GM10266 (cell line): Measurements from ENCODE around the gene MED16.

ENCODE experiments used
- DNase-seq: peaks from one replicate; pipeline ENCODE4 v3.0.0; 2012; ENCODE audit errors: extremely low spot score
- CTCF ChIP-seq: IDR thresholded peaks from 2 replicates; pipeline ENCODE4 v1.5.1; 2012; ENCODE audit warnings: mild to moderate bottlenecking, low read depth; ENCODE audit not compliant: control insufficient read depth, insufficient read depth; ENCODE audit errors: missing control alignments

Gene MED16

GRCh38 chr19:932648-933552 lies 39.9 kb upstream of the MED16 start:
- peak; percentile 79 for DNase-seq
- no peak for TF ChIP-seq CTCF

GRCh38 chr19:931860-932647 lies 39.1 kb upstream of the MED16 start:
- no peak for TF ChIP-seq CTCF

GRCh38 chr19:929891-930258 lies 36.9 kb upstream of the MED16 start:
- TF ChIP-seq CTCF, result no peak

More at GRCh38 chr19:931860-932647, 39.1 kb upstream of the MED16 start:
- DNase-seq, result no peak

DNA sequence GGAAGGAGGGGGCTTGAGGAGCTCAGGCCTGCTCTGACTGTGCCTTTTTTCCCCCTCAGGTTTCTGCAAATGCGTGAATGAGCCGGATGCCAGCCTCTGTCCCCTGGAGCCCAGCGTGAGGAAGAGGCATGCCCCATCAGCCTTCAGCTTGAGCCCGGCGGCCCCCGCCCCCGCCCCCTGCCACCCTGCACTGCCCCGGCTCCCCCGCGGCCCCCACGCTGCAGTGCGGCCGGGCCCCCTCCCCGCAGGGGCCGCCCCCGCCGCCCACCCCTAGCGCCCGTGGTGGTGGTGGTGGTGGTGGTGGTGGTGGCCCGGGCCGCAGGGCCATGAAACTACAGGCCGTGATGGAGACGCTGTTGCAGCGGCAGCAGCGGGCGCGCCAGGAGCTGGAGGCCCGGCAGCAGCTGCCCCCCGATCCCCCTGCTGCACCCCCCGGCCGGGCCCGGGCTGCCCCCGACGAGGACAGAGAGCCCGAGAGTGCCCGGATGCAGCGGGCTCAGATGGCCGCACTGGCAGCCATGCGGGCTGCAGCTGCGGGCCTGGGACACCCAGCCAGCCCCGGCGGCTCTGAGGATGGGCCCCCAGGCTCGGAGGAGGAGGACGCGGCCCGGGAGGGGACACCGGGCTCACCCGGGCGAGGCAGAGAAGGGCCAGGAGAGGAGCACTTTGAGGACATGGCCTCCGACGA lies 36.4 kb upstream of the MED16 start:
- no peak for TF ChIP-seq CTCF
- DNase-seq, result no peak

More at GRCh38 chr19:929891-930258, 36.9 kb upstream of the MED16 start:
- no peak for DNase-seq

DNA sequence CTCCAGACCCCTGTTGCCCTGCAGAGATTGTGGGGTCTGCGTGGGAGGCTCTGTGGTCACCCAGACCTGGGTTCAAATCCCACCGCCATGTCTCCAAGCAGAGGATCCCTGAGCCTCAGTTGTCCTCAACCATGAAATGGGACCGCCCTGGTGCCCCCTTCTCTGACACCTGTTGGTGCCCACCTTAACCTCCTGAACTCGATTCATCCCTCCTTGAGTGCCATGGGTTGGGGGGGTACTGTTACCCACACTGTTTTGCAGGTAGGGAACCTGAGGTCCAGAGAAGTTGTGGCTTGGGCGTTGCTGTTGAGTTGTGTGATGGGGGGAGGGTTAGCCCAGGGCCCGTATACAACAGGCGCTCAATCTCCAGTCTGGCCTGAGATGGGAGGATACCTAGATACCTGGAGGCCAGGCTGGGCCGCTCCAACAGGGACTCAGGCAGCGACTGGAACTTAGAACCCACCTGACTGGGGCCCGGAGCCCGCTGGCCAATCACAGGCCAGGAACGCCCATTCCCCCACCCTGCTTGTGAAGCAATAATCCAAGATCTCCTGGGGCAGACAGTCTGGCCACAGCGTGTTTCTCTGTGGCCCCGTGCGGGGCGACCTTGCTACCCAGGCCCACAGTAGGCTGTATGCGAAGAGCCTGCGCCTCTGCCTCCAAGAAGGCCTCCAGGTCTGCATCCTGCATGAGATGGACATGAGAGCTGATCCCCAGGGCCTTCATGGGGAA lies 35.6 kb upstream of the MED16 start:
- DNase-seq, result no peak
- TF ChIP-seq CTCF, result no peak

- DNase-seq, result no peak
- TF ChIP-seq CTCF, result no peak
These were observed 34.9 kb upstream of the MED16 start for GRCh38 chr19:927780-928401.
